NCI-H345 treated with DMSO at 0.1 percent for 48 hours (cell line): ENCODE results near the gene RNF149.
"Not testable (repeated sequence)": the region's sequence is repeated elsewhere in the genome, so short reads cannot be mapped to it uniquely, and the experiment has no call there.

ENCODE experiments used
- DNase-seq: peaks from one replicate; lab custom pipeline; 2025; ENCODE audit not compliant: unreplicated experiment; lab: John Stamatoyannopoulos, UW

RNF149 gene

GRCh38 chr2:101331202-101331601, 22.7 kb upstream of the RNF149 start:
- no peak for DNase-seq

GRCh38 chr2:101330253-101330933, 21.9 kb upstream of the RNF149 start:
- no peak for DNase-seq

- DNase-seq, result no peak
Measured at GRCh38 chr2:101329026-101329425, 20.5 kb upstream of the RNF149 start.

- no peak for DNase-seq
Measured at GRCh38 chr2:101328474-101329007, 20.0 kb upstream of the RNF149 start.

- no peak for DNase-seq
Measured at GRCh38 chr2:101327863-101328394, 19.4 kb upstream of the RNF149 start.

- DNase-seq, result no peak
Measured at GRCh38 chr2:101325425-101325824, 16.9 kb upstream of the RNF149 start.

- not testable (repeated sequence) for DNase-seq
Measured at GRCh38 chr2:101316568-101316967, 8.1 kb upstream of the RNF149 start.

GRCh38 chr2:101311696-101312017, 3.2 kb upstream of the RNF149 start:
- DNase-seq, result no peak

GRCh38 chr2:101310834-101311695, 2.6 kb upstream of the RNF149 start:
- DNase-seq, result no peak

- DNase-seq, result no peak
Measured at GRCh38 chr2:101310090-101310833, 1.8 kb upstream of the RNF149 start.

GRCh38 chr2:101307950-101308431, 510 bp downstream of the RNF149 start:
- DNase-seq, result no peak

- DNase-seq, result no peak
Measured at GRCh38 chr2:101307503-101307902, 998 bp downstream of the RNF149 start.

GRCh38 chr2:101306410-101306809, 2.1 kb downstream of the RNF149 start:
- no peak for DNase-seq

GRCh38 chr2:101305492-101306078, 2.9 kb downstream of the RNF149 start:
- no peak for DNase-seq

GRCh38 chr2:101305035-101305434, 3.5 kb downstream of the RNF149 start:
- no peak for DNase-seq

- DNase-seq, result no peak
Measured at GRCh38 chr2:101303688-101304087, 4.8 kb downstream of the RNF149 start.

GRCh38 chr2:101302016-101302415, 6.5 kb downstream of the RNF149 start:
- no peak for DNase-seq

- DNase-seq, result no peak
Measured at GRCh38 chr2:101300836-101301235, 7.7 kb downstream of the RNF149 start.

- no peak for DNase-seq
Measured at GRCh38 chr2:101300164-101300563, 8.3 kb downstream of the RNF149 start.

GRCh38 chr2:101299604-101300003, 8.9 kb downstream of the RNF149 start:
- DNase-seq, result no peak

- DNase-seq, result no peak
Measured at GRCh38 chr2:101297383-101297782, 11.1 kb downstream of the RNF149 start.
